Measurements from ENCODE around the gene CKMT2. TPM values are rescaled to one million over a fixed set of nuclear protein-coding genes. Genes with fewer than 3 reads are reported as not detected.
A peak's percentile ranks its signal among the peaks of the same experiment; 100 is the strongest.

CKMT2 gene
- total RNA-seq, 1 donor from 2014 or later = 1,824 TPM

DNA sequence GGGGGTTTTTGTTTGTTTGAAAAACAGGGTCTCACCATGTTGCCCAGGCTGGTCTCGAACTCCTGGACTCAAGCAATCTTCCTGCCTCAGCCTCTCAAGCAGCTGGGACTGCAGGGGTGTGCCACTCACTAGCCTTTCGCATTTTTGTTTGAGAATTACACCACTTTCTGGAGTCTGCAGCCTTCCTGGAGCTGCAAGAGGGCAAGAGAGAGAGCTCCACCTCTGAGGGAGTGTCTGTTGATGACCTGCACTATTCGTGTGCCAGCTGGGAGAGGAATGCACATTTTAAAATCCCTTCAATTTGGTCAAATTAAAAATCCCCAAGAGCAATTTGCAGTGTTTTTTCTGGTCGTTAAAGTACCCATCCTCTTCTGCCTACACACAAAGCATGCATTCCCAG is 5.0 kb upstream of the CKMT2 start:
- Histone ChIP-seq H3K27me3 (ENCODE audit: low read depth) (no peaks in the 10 kb centered on the region), H3K27ac (replicated peaks) (no peak overlapping the region), H3K36me3 (peaks cover 9% of the 10 kb centered on the region), H3K4me1 (peaks cover 17% of the 10 kb centered on the region), H3K4me3 (no peak overlapping the region), H3K9me3 (replicated peaks) (no peaks in the 10 kb centered on the region)
- no peak for DNase-seq
- intact Hi-C loops (cut with micrococcal nuclease) = no loop called here
- no peak for TF ChIP-seq CTCF (IDR thresholded peaks at IDR 0.05; ENCODE audit: borderline replicate concordance)

GRCh38 chr5:81230416-81230815 is 2.7 kb upstream of the CKMT2 start:
- intact Hi-C loops (cut with micrococcal nuclease) = no loop called here
- no peaks in the 10 kb centered on the region for H3K27me3 ChIP-seq (ENCODE audit: low read depth)
- no peaks in the 10 kb centered on the region for H3K9me3 ChIP-seq (replicated peaks)
- peaks cover 39% of the 10 kb centered on the region for H3K4me1 ChIP-seq
- H3K27ac ChIP-seq (replicated peaks) = no peak overlapping the region
- no peak overlapping the region for H3K4me3 ChIP-seq
- peaks cover 9% of the 10 kb centered on the region for H3K36me3 ChIP-seq
- no peak for TF ChIP-seq CTCF (IDR thresholded peaks at IDR 0.05; ENCODE audit: borderline replicate concordance)
- DNase-seq = no peak

GRCh38 chr5:81232464-81233079 is 550 bp upstream of the CKMT2 start:
- Histone ChIP-seq H3K27me3 (ENCODE audit: low read depth) (no peaks in the 10 kb centered on the region), H3K9me3 (replicated peaks) (no peaks in the 10 kb centered on the region), H3K4me3 (peak overlapping the region; percentile 70), H3K27ac (replicated peaks) (peak overlapping the region; percentile 97), H3K4me1 (peaks cover 53% of the 10 kb centered on the region), H3K36me3 (no peaks in the 10 kb centered on the region)
- peak; percentile 85 for DNase-seq
- intact Hi-C loops (cut with micrococcal nuclease) = no loop called here
- no peak for TF ChIP-seq CTCF (IDR thresholded peaks at IDR 0.05; ENCODE audit: borderline replicate concordance)

DNA sequence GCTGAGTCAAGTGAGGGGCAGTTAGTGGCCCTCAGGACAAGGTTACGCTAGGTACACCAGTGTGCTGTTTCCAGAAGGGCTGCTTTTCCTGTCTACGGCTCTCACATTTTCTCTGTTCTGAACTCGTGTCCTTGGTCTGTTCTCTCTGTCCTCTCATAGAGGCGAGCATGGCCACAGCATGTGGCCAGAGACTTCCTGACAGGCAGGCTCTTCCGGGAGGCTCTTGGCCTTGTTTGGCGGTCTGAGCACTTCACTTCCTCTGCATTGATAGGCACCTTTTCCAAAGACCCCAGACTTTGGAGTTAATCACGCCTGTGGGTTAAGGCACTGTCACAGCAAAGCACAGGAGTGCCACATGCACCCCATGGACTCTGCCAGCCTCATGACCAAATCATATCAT is 1.2 kb downstream of the CKMT2 start:
- Histone ChIP-seq H3K4me3 (peak overlapping the region; percentile 70), H3K4me1 (peaks cover 60% of the 10 kb centered on the region), H3K36me3 (no peaks in the 10 kb centered on the region), H3K27me3 (ENCODE audit: low read depth) (no peaks in the 10 kb centered on the region), H3K27ac (replicated peaks) (peak overlapping the region; percentile 97), H3K9me3 (replicated peaks) (no peaks in the 10 kb centered on the region)
- intact Hi-C loops (cut with micrococcal nuclease) = no loop called here
- TF ChIP-seq CTCF (IDR thresholded peaks at IDR 0.05; ENCODE audit: borderline replicate concordance) = no peak
- DNase-seq = no peak

- Histone ChIP-seq H3K9me3 (replicated peaks) (no peaks in the 10 kb centered on the region), H3K27me3 (ENCODE audit: low read depth) (no peaks in the 10 kb centered on the region), H3K4me1 (peaks cover 65% of the 10 kb centered on the region), H3K4me3 (peak overlapping the region; percentile 70), H3K36me3 (no peaks in the 10 kb centered on the region), H3K27ac (replicated peaks) (peak overlapping the region; percentile 97)
- TF ChIP-seq CTCF (IDR thresholded peaks at IDR 0.05; ENCODE audit: borderline replicate concordance) = no peak
- intact Hi-C loops (cut with micrococcal nuclease) = no loop called here
- DNase-seq = peak; percentile 54
Measured at GRCh38 chr5:81234801-81235200, 1.7 kb downstream of the CKMT2 start.

Data from left ventricle myocardium inferior (tissue), 1 donor.